GM12878 (cell line): Measurements from ENCODE around the gene ZNF280C. TPM values are rescaled to one million over a fixed set of nuclear protein-coding genes. Genes with fewer than 3 reads are reported as not detected.
A peak's percentile ranks its signal among the peaks of the same experiment; 100 is the strongest.

Source experiments
- BMI1 ChIP-seq: fragments of 450-650 bp; IDR thresholded peaks from 2 replicates; pipeline ENCODE4 v1.6.1; 2016; ENCODE audit warnings: mild to moderate bottlenecking, moderate library complexity, borderline replicate concordance
- CBX3 ChIP-seq: fragments of 200-600 bp; sonication (generic); IDR thresholded peaks from 2 replicates; pipeline ENCODE4 v1.6.1; 2016; ENCODE audit warnings: low read depth, borderline replicate concordance
- CREB1 ChIP-seq: IDR thresholded peaks from 2 replicates; pipeline ENCODE4 v1.6.1; 2012; ENCODE audit warnings: low read depth, mild to moderate bottlenecking, inconsistent platforms
- EED ChIP-seq: sonication (generic); IDR thresholded peaks from 2 replicates; pipeline ENCODE4 v1.6.1; 2016; ENCODE audit warnings: antibody characterized with exemption, low read depth
- ETV6 ChIP-seq, 2 experiments: fragments of 450-650 bp in 1 of 2; IDR thresholded peaks in 1 of 2; conservative IDR thresholded peaks in 1 of 2; 2 replicates each; pipeline ENCODE4 v1.6.1; 2014; ENCODE audit warnings: antibody characterized with exemption in 1 of 2, borderline replicate concordance in 1 of 2, low read depth in 1 of 2, mild to moderate bottlenecking in 1 of 2, moderate library complexity in 1 of 2
- FOXK2 ChIP-seq: fragments of 450-650 bp; IDR thresholded peaks from 2 replicates; pipeline ENCODE4 v1.6.1; 2017; ENCODE audit warnings: mild to moderate bottlenecking, moderate library complexity
- HCFC1 ChIP-seq: fragments of 150-350 bp; IDR thresholded peaks from 2 replicates; pipeline ENCODE4 v1.6.1; 2014; ENCODE audit warnings: low read length
- HDAC2 ChIP-seq: fragments of 200-600 bp; sonication (generic); IDR thresholded peaks from 2 replicates; pipeline ENCODE4 v1.6.1; 2017
- KAT2A ChIP-seq: conservative IDR thresholded peaks from 2 replicates; pipeline ENCODE4 v1.6.1; 2011; ENCODE audit warnings: low read depth, low read length; ENCODE audit not compliant: control insufficient read depth
- MTA3 ChIP-seq: IDR thresholded peaks from 2 replicates; pipeline ENCODE4 v1.6.1; 2012; ENCODE audit warnings: low read length, inconsistent platforms, borderline replicate concordance
- MYB ChIP-seq: fragments of 150-350 bp; IDR thresholded peaks from 2 replicates; pipeline ENCODE4 v1.6.1; 2014; ENCODE audit warnings: mild to moderate bottlenecking, low read depth, low read length, borderline replicate concordance
- NFIC ChIP-seq: IDR thresholded peaks from 2 replicates; pipeline ENCODE4 v1.6.1; 2012; ENCODE audit warnings: low read depth, mild to moderate bottlenecking, inconsistent platforms, low read length, moderate library complexity
- NFXL1 ChIP-seq: fragments of 450-650 bp; IDR thresholded peaks from 2 replicates; pipeline ENCODE4 v1.6.1; 2017; ENCODE audit warnings: antibody characterized with exemption, mild to moderate bottlenecking, borderline replicate concordance
- RB1 ChIP-seq: fragments of 450-650 bp; formaldehyde crosslinking; IDR thresholded peaks from 2 replicates; pipeline ENCODE4 v1.6.1; 2017; ENCODE audit warnings: mild to moderate bottlenecking, borderline replicate concordance
- SREBF1 ChIP-seq: IDR thresholded peaks from 2 replicates; pipeline ENCODE4 v1.6.1; 2012; ENCODE audit warnings: mild to moderate bottlenecking, low read length
- SRF ChIP-seq, 2 experiments: IDR thresholded peaks; 2 replicates each; pipeline ENCODE4 v1.6.1; 2011; ENCODE audit warnings: low read depth in 2 of 2, low read length in 2 of 2, mild to moderate bottlenecking in 1 of 2, moderate library complexity in 1 of 2
- ZNF24 ChIP-seq: fragments of 450-650 bp; IDR thresholded peaks from 2 replicates; pipeline ENCODE4 v1.6.1; 2017; ENCODE audit warnings: antibody characterized with exemption, mild to moderate bottlenecking
- ZNF622 ChIP-seq: fragments of 450-650 bp; IDR thresholded peaks from 2 replicates; pipeline ENCODE4 v1.6.1; 2017; ENCODE audit warnings: mild to moderate bottlenecking, inconsistent platforms
- ZSCAN29 ChIP-seq: fragments of 450-650 bp; IDR thresholded peaks from 2 replicates; pipeline ENCODE4 v1.6.1; 2017; ENCODE audit warnings: mild to moderate bottlenecking, moderate library complexity
- polyA plus RNA-seq, 11 experiments: library from polyadenylated mRNA; depleted of rRNA in 4 of 11; unstranded in 6 of 11; stranded (reverse) in 5 of 11; fragments of >200 nt; fragmentation: Nextera tagmentation in 4 of 11; fragmentation: Illumina TruSeq in 1 of 11; extraction: Ambion mirVana in 4 of 11; extraction: Trizol in 1 of 11; gene quantifications; 1 replicate in 1 of 11; 2 replicates in 10 of 11; pipeline versions ENCODE4 v1.2.1 to v1.2.3, GENCODE V29; 2011 to 2016; ENCODE audit warnings: inconsistent platforms in 2 of 11, missing spikeins in 2 of 11, low read depth in 1 of 11
- total RNA-seq, 4 experiments: library from RNA; depleted of rRNA in 3 of 4; stranded (reverse); fragments of >200 nt in 3 of 4; fragmentation: Illumina TruSeq in 1 of 4; extraction: Trizol in 1 of 4; gene quantifications; 2 replicates each; pipeline versions ENCODE4 v1.2.1 to v1.2.3, GENCODE V29; 2013 to 2021
- TF ChIP-seq, protein P1 (sequence below): fragments of 450-650 bp; formaldehyde crosslinking; IDR thresholded peaks from 2 replicates; pipeline ENCODE4 v1.5.0; 2022; ENCODE audit warnings: mild to moderate bottlenecking, missing genetic modification characterization
- TF ChIP-seq, protein P2 (sequence below): fragments of 450-650 bp; IDR thresholded peaks from 2 replicates; pipeline ENCODE4 v1.6.1; 2017; ENCODE audit warnings: mild to moderate bottlenecking, low read depth, inconsistent platforms; ENCODE audit not compliant: poor library complexity, severe bottlenecking
- TF ChIP-seq, protein P3 (sequence below), 3 experiments: IDR thresholded peaks in 2 of 3; conservative IDR thresholded peaks in 1 of 3; 2 replicates each; pipeline ENCODE4 v1.5.1; 2011; ENCODE audit warnings: low read depth in 3 of 3, low read length in 3 of 3, mild to moderate bottlenecking in 3 of 3, control low read depth in 2 of 3, moderate library complexity in 2 of 3, inconsistent platforms in 1 of 3, mixed read lengths in 1 of 3; ENCODE audit not compliant: control insufficient read depth in 2 of 3, insufficient read depth in 1 of 3; ENCODE audit errors: extremely low read depth in 1 of 3
- TF ChIP-seq, protein P4 (sequence below): fragments of 450-650 bp; IDR thresholded peaks from 2 replicates; pipeline ENCODE4 v1.6.1; 2016; ENCODE audit warnings: mild to moderate bottlenecking

The ZNF280C gene
- total and polyA plus RNA-seq, 10 of the 15 experiments (the other 5 are each of a cell fraction or from before 2014, with no cell fraction given): 0.82 to 8.8 (median 5.7) TPM

DNA sequence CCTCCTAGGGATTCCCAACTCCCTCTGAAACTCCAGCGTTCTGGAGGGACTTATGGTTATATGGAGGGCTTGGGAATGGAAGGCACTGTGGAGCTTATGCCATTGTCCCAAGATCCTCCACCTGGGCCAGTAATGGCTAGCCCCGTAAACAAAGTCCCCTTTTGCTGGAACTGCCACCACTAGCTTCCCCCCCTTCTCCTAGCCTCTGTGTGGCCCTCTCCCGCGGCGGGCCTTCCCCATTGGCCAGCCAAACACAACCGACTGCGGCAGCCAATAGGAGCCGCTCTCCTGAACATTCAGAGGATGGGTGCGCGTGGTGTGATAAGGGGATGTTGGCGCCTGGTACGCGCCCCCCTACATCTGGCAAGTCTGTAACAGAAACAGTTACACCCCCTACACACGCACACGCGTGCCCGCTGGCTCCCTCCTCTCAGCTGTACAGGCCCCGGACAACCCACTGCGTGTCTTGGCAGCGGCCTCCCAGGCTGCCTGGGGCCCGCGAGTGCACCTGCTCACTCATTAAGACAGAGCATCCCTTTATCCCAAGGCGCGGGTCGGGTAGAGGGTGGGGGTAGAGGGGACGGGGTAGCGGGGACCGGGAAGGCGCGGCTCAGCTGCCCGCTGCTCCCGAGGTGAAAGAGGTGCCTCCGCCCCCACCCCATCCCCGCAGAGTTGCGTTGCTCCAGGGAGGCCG is 97.8 kb downstream of the ZNF280C start (continued):
- TF ChIP-seq, protein P1, sequence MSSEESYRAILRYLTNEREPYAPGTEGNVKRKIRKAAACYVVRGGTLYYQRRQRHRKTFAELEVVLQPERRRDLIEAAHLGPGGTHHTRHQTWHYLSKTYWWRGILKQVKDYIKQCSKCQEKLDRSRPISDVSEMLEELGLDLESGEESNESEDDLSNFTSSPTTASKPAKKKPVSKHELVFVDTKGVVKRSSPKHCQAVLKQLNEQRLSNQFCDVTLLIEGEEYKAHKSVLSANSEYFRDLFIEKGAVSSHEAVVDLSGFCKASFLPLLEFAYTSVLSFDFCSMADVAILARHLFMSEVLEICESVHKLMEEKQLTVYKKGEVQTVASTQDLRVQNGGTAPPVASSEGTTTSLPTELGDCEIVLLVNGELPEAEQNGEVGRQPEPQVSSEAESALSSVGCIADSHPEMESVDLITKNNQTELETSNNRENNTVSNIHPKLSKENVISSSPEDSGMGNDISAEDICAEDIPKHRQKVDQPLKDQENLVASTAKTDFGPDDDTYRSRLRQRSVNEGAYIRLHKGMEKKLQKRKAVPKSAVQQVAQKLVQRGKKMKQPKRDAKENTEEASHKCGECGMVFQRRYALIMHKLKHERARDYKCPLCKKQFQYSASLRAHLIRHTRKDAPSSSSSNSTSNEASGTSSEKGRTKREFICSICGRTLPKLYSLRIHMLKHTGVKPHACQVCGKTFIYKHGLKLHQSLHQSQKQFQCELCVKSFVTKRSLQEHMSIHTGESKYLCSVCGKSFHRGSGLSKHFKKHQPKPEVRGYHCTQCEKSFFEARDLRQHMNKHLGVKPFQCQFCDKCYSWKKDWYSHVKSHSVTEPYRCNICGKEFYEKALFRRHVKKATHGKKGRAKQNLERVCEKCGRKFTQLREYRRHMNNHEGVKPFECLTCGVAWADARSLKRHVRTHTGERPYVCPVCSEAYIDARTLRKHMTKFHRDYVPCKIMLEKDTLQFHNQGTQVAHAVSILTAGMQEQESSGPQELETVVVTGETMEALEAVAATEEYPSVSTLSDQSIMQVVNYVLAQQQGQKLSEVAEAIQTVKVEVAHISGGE: no peak
- TF ChIP-seq, protein P2, sequence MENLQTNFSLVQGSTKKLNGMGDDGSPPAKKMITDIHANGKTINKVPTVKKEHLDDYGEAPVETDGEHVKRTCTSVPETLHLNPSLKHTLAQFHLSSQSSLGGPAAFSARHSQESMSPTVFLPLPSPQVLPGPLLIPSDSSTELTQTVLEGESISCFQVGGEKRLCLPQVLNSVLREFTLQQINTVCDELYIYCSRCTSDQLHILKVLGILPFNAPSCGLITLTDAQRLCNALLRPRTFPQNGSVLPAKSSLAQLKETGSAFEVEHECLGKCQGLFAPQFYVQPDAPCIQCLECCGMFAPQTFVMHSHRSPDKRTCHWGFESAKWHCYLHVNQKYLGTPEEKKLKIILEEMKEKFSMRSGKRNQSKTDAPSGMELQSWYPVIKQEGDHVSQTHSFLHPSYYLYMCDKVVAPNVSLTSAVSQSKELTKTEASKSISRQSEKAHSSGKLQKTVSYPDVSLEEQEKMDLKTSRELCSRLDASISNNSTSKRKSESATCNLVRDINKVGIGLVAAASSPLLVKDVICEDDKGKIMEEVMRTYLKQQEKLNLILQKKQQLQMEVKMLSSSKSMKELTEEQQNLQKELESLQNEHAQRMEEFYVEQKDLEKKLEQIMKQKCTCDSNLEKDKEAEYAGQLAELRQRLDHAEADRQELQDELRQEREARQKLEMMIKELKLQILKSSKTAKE: peak; percentile 62
- TF ChIP-seq ZNF24 (no peak), MTA3 (no peak), HDAC2 (no peak), RB1 (no peak), BMI1 (no peak), EED (no peak), KAT2A (no peak), CREB1 (no peak), MYB (no peak), NFXL1 (no peak), SREBF1 (peak; percentile 74; the same call in 1 of the 2 replicates), ZNF622 (no peak), NFIC (no peak), ZSCAN29 (no peak), FOXK2 (peak; percentile 94), HCFC1 (no peak), SRF (IDR thresholded peaks at IDR 0.05; ENCODE audit: low read depth in 2 of 2, low read length in 2 of 2) (no peak), ETV6 (conservative IDR thresholded peaks at IDR 0.05 in 1 of 2, IDR thresholded peaks at IDR 0.05 in 1 of 2; ENCODE audit: borderline replicate concordance in 1 of 2, low read depth in 1 of 2) (no peak), CBX3 (no peak)
- TF ChIP-seq, protein P3, sequence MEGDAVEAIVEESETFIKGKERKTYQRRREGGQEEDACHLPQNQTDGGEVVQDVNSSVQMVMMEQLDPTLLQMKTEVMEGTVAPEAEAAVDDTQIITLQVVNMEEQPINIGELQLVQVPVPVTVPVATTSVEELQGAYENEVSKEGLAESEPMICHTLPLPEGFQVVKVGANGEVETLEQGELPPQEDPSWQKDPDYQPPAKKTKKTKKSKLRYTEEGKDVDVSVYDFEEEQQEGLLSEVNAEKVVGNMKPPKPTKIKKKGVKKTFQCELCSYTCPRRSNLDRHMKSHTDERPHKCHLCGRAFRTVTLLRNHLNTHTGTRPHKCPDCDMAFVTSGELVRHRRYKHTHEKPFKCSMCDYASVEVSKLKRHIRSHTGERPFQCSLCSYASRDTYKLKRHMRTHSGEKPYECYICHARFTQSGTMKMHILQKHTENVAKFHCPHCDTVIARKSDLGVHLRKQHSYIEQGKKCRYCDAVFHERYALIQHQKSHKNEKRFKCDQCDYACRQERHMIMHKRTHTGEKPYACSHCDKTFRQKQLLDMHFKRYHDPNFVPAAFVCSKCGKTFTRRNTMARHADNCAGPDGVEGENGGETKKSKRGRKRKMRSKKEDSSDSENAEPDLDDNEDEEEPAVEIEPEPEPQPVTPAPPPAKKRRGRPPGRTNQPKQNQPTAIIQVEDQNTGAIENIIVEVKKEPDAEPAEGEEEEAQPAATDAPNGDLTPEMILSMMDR (IDR thresholded peaks at IDR 0.05 in 2 of 3, conservative IDR thresholded peaks at IDR 0.05 in 1 of 3; ENCODE audit: control insufficient read depth in 2 of 3, extremely low read depth in 1 of 3, insufficient read depth in 1 of 3, low read depth in 3 of 3, low read length in 3 of 3): no peak
- TF ChIP-seq, protein P4, sequence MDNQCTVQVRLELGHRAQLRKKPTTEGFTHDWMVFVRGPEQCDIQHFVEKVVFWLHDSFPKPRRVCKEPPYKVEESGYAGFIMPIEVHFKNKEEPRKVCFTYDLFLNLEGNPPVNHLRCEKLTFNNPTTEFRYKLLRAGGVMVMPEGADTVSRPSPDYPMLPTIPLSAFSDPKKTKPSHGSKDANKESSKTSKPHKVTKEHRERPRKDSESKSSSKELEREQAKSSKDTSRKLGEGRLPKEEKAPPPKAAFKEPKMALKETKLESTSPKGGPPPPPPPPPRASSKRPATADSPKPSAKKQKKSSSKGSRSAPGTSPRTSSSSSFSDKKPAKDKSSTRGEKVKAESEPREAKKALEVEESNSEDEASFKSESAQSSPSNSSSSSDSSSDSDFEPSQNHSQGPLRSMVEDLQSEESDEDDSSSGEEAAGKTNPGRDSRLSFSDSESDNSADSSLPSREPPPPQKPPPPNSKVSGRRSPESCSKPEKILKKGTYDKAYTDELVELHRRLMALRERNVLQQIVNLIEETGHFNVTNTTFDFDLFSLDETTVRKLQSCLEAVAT: no peak
